Measurements from ENCODE around the gene GDF10. TPM values are rescaled to one million over a fixed set of nuclear protein-coding genes. Genes with fewer than 3 reads are reported as not detected.

The GDF10 gene
- total RNA-seq, 4 donors from 2014 or later = 0.79 to 1.2 (median 1.00) TPM; not detected in 1

GRCh38 chr10:47360419-47361040, 60.5 kb downstream of the GDF10 start:
- DNase-seq = no peak

GRCh38 chr10:47361293-47361692, 61.3 kb downstream of the GDF10 start:
- Histone ChIP-seq H3K4me3 (no peak overlapping the region), H3K27ac (no peak overlapping the region), H3K36me3 (no peaks in the 10 kb centered on the region), H3K27me3 (no peaks in the 10 kb centered on the region), H3K4me1 (no peaks in the 10 kb centered on the region), H3K9me3 (no peaks in the 10 kb centered on the region)
- WGBS, 2 donors (ENCODE audit: low coverage in 1 of 2) = 54% methylated on average over 9 of the region's 9 CpGs; no CpG with 5 or more reads in 1 of the 2 donors
- TF ChIP-seq CTCF (IDR thresholded peaks at IDR 0.05) (peak; percentile 50 to 70 (median 51)), EP300 (IDR thresholded peaks at IDR 0.05; ENCODE audit: low read depth) (no peak), POLR2A (IDR thresholded peaks at IDR 0.05) (no peak), POLR2AphosphoS5 (IDR thresholded peaks at IDR 0.05) (no peak)
- peak; percentile 34 for DNase-seq
- in situ Hi-C loops (cut with MboI; ENCODE audit: low pct_ligation_motif_present in 1 of 4, low pct_unique_long_range_greater_than_20kb in 1 of 4, low sequenced_read_pairs in 3 of 4) (no loop called here), intact Hi-C loops (cut with DNase I; ENCODE audit: low total_unique reads) (no loop called here)

More at GRCh38 chr10:47360419-47361040, 60.5 kb downstream of the GDF10 start:
- Histone ChIP-seq H3K9me3 (no peaks in the 10 kb centered on the region), H3K27me3 (no peaks in the 10 kb centered on the region), H3K4me3 (no peak overlapping the region), H3K36me3 (no peaks in the 10 kb centered on the region), H3K27ac (no peak overlapping the region), H3K4me1 (no peaks in the 10 kb centered on the region)
- in situ Hi-C loops (cut with MboI; ENCODE audit: low pct_ligation_motif_present in 1 of 4, low pct_unique_long_range_greater_than_20kb in 1 of 4, low sequenced_read_pairs in 3 of 4) = no loop called here
- intact Hi-C loops (cut with DNase I; ENCODE audit: low total_unique reads) = no loop called here
- 90% methylated on average over 14 of the region's 14 CpGs; no CpG with 5 or more reads in 1 of the 2 donors for WGBS, 2 donors (ENCODE audit: low coverage in 1 of 2)
- TF ChIP-seq EP300 (IDR thresholded peaks at IDR 0.05; ENCODE audit: low read depth) (no peak), POLR2A (IDR thresholded peaks at IDR 0.05) (no peak), POLR2AphosphoS5 (IDR thresholded peaks at IDR 0.05) (no peak), CTCF (IDR thresholded peaks at IDR 0.05) (no peak)

- in situ Hi-C loops (cut with MboI; ENCODE audit: low pct_ligation_motif_present in 1 of 4, low pct_unique_long_range_greater_than_20kb in 1 of 4, low sequenced_read_pairs in 3 of 4) (no loop called here), intact Hi-C loops (cut with DNase I; ENCODE audit: low total_unique reads) (no loop called here)
- Histone ChIP-seq H3K4me1 (no peaks in the 10 kb centered on the region), H3K27ac (no peak overlapping the region), H3K36me3 (no peaks in the 10 kb centered on the region), H3K9me3 (no peaks in the 10 kb centered on the region), H3K27me3 (no peaks in the 10 kb centered on the region), H3K4me3 (no peak overlapping the region)
- WGBS, 2 donors (ENCODE audit: low coverage in 1 of 2) = 83% methylated on average over 3 of the region's 3 CpGs; no CpG with 5 or more reads in 1 of the 2 donors
- TF ChIP-seq EP300 (IDR thresholded peaks at IDR 0.05; ENCODE audit: low read depth) (no peak), CTCF (IDR thresholded peaks at IDR 0.05) (no peak), POLR2A (IDR thresholded peaks at IDR 0.05) (no peak), POLR2AphosphoS5 (IDR thresholded peaks at IDR 0.05) (no peak)
- no peak for DNase-seq
Measured at GRCh38 chr10:47362199-47362598, 62.2 kb downstream of the GDF10 start.

Other genes with a start within 250 kb of the GDF10 start
- gene GDF2, start 22.3 kb downstream of the GDF10 start, total RNA-seq = not detected
- not detected for gene RBP3, start 48.2 kb downstream of the GDF10 start, total RNA-seq
- under 1 TPM in 2 of 4 donors, not detected in 2; 0.41 to 0.80 TPM for gene ZNF488, start 84.1 kb downstream of the GDF10 start, total RNA-seq
- under 1 TPM in 1 of 4 donors, not detected in 3; 0.60 TPM for gene ANXA8, start 183.9 kb downstream of the GDF10 start, total RNA-seq
- gene FAM25G, start 191.5 kb downstream of the GDF10 start, total RNA-seq = not detected
- 10 to 100 TPM in 2 of 4 donors, 1 to 10 TPM in 2; 2.0 to 18.6 (median 12.4) TPM for gene AGAP9, start 223.4 kb downstream of the GDF10 start, total RNA-seq

All from transverse colon (tissue), 4 donors.